HepG2 (cell line): Measurements from ENCODE around the gene CFAP92. TPM values are rescaled to one million over a fixed set of nuclear protein-coding genes. Genes with fewer than 3 reads are reported as not detected.

Experiments
- ATAC-seq: fragments of 200-7000 bp; cut with Tn5 transposase; 3 replicates; pipeline ENCODE4 v1.9.1; 2020; ENCODE audit warnings: mild to moderate bottlenecking, moderate library complexity
- BruUV-seq: library from RNA; stranded (reverse); fragments of 400-500 nt; replicated peaks from 2 replicates; lab custom pipeline; 2021; lab: Mats Ljungman, UMichigan
- CTCF ChIA-PET: fragments of 300-600 bp; formaldehyde crosslinking; extraction: SDS; loops from one replicate; lab custom pipeline; 2021; ENCODE audit warnings: low total read pairs, inconsistent platforms, low intra/inter-chr PET ratio; lab: Yijun Ruan, JAX
- POLR2A ChIA-PET: fragments of 350-600 bp; sonication (Branson Sonifier 250); formaldehyde crosslinking; loops from one replicate; lab custom pipeline; 2020; ENCODE audit warnings: antibody characterized with exemption, inconsistent platforms; lab: Yijun Ruan, JAX
- DNase-seq: peaks from one replicate; pipeline ENCODE4 v3.0.0-alpha.2; 2015; ENCODE audit warnings: low spot score
- FAIRE-seq: peaks from 3 replicates; lab custom pipeline; 2011; peaks lifted over from hg19 to GRCh38; lab: Jason Lieb, UNC
- H2AFZ ChIP-seq: one replicate; pipeline ENCODE4 v1.6.1; 2011; ENCODE audit warnings: low read length, inconsistent platforms
- H3K27ac ChIP-seq: fragments of 300-600 bp; 3 replicates; pipeline ENCODE4 v1.8.0; 2011; ENCODE audit warnings: mixed run types, mild to moderate bottlenecking, mixed read lengths, low read length, inconsistent platforms; ENCODE audit not compliant: insufficient read depth; ENCODE audit errors: extremely low read length
- H3K27me3 ChIP-seq, 2 experiments: fragments of 200-600 bp in 1 of 2; 2 replicates in 1 of 2; 3 replicates in 1 of 2; pipeline versions ENCODE4 v1.6.0 to v1.8.0; 2011; ENCODE audit warnings: low read length in 2 of 2, mild to moderate bottlenecking in 2 of 2, moderate library complexity in 2 of 2, inconsistent platforms in 1 of 2; ENCODE audit not compliant: insufficient read depth in 2 of 2, control insufficient read depth in 1 of 2
- H3K36me3 ChIP-seq, 2 experiments: fragments of 200-600 bp in 1 of 2; replicated peaks in 1 of 2; 2 replicates in 1 of 2; 3 replicates in 1 of 2; pipeline versions ENCODE4 v1.5.1 to v1.8.0; 2011; ENCODE audit warnings: low read length in 2 of 2, inconsistent platforms in 1 of 2; ENCODE audit not compliant: insufficient read depth in 2 of 2, control insufficient read depth in 1 of 2
- H3K4me1 ChIP-seq: 2 replicates; pipeline ENCODE4 v1.5.1; 2012; ENCODE audit warnings: low read length, inconsistent platforms; ENCODE audit not compliant: insufficient read depth
- H3K4me2 ChIP-seq: 2 replicates; pipeline ENCODE4 v1.6.0; 2011; ENCODE audit warnings: low read depth, low read length, inconsistent platforms
- H3K4me3 ChIP-seq, 3 experiments: fragments of 200-600 bp in 1 of 3; sonication (generic), shearing (Covaris generic) in 1 of 3; replicated peaks in 1 of 3; 2 replicates each; pipeline ENCODE4 v1.5.1; 2011 to 2016; ENCODE audit warnings: low read length in 3 of 3, inconsistent platforms in 2 of 3, low read depth in 2 of 3, mild to moderate bottlenecking in 2 of 3, control low read depth in 1 of 3, mixed read lengths in 1 of 3; ENCODE audit not compliant: insufficient read depth in 1 of 3
- H3K79me2 ChIP-seq: one replicate; pipeline ENCODE4 v1.6.1; 2011; ENCODE audit warnings: low read length, inconsistent platforms; ENCODE audit not compliant: insufficient read depth
- H3K9ac ChIP-seq: 2 replicates; pipeline ENCODE4 v1.6.0; 2011; ENCODE audit warnings: mild to moderate bottlenecking, low read depth, low read length, inconsistent platforms; ENCODE audit not compliant: insufficient read depth
- H3K9me3 ChIP-seq: 2 replicates; pipeline ENCODE4 v1.5.1; 2012; ENCODE audit warnings: mild to moderate bottlenecking, low read length
- H4K20me1 ChIP-seq: 2 replicates; pipeline ENCODE4 v1.6.0; 2011; ENCODE audit warnings: inconsistent platforms, mild to moderate bottlenecking, low read length, moderate library complexity; ENCODE audit not compliant: insufficient read depth
- FOSL2 ChIP-seq: sonication (generic); formaldehyde crosslinking; IDR thresholded peaks from 2 replicates; pipeline ENCODE4 v1.4.0; 2020; ENCODE audit warnings: missing genetic modification reagents
- NRL ChIP-seq: sonication (generic); formaldehyde crosslinking; IDR thresholded peaks from 2 replicates; pipeline ENCODE4 v1.5.0; 2020; ENCODE audit warnings: missing genetic modification reagents, mild to moderate bottlenecking, moderate library complexity, borderline replicate concordance
- WGBS: methylation state at CpG from one replicate; pipeline ENCODE4 v1.1.6; 2017; ENCODE audit warnings: low lambda C conversion rate; 5-methylcytosine and 5-hydroxymethylcytosine counted together
- in situ Hi-C: cut with HindIII; loops from 2 replicates; pipeline ENCODE4 v1.10.0; 2017; ENCODE audit warnings: low pct_unique_long_range_greater_than_20kb; ENCODE audit not compliant: extremely low pct_ligation_motif_present
- intact Hi-C: fragments of 100-400 bp; cut with micrococcal nuclease; formaldehyde crosslinking; loops from one replicate; pipeline ENCODE4 v1.10.0; 2022; ENCODE audit not compliant: unreplicated experiment
- polyA plus RNA-seq, 8 experiments: library from polyadenylated mRNA; depleted of rRNA in 3 of 8; stranded (reverse) in 7 of 8; unstranded in 1 of 8; fragments of >200 nt; fragmentation: Illumina TruSeq in 4 of 8; extraction: Trizol in 4 of 8; gene quantifications; 2 replicates each; pipeline versions ENCODE4 v1.2.1 to v1.2.3, GENCODE V29; 2011 to 2016; ENCODE audit warnings: low read depth in 4 of 8, missing spikeins in 1 of 8, mixed read lengths in 1 of 8; ENCODE audit not compliant: insufficient read depth in 1 of 8
- total RNA-seq, 5 experiments: library from RNA; depleted of rRNA; stranded (reverse); fragments of >200 nt; fragmentation: Illumina TruSeq; extraction: Trizol; gene quantifications; 2 replicates each; pipeline ENCODE4 v1.2.3, GENCODE V29; 2016; ENCODE audit warnings: low read depth in 1 of 5
- TF ChIP-seq, protein P1 (sequence below): sonication (generic); formaldehyde crosslinking; IDR thresholded peaks from 2 replicates; pipeline ENCODE4 v1.5.1; 2020; ENCODE audit warnings: mild to moderate bottlenecking, missing genetic modification reagents, moderate library complexity

CFAP92 gene
- total and polyA plus RNA-seq, 2 of the 13 experiments (the other 11 are each of a cell fraction or from before 2014, with no cell fraction given): 0.18 to 0.46 TPM

DNA sequence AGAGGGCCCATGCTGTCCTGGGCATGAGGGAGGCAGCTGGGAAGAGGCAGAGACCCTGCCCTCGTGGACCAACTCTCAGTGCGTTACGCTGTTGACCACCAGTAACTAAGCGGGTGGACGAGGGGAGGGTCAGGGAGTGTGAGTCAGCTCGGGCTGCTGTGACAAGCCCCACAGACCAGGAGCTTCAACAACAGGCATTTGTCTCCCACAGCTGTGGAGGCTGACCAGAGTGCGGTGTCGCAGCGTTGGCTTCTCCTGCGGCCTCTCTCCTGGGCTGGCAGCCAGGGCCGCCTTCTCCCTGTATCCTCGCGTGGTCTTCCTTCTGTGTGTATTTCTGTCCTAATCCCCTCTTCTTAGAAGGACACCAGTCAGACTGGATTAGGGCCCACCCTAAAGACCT, 20.3 kb upstream of the CFAP92 start:
- BruUV-seq: no TSS peak
- no peak overlapping the region for H3K27ac ChIP-seq
- CTCF ChIA-PET: no interaction called here

More for the DNA sequence above, 20.3 kb upstream of the CFAP92 start:
- Histone ChIP-seq H3K9me3 (no peaks in the 10 kb centered on the region), H3K4me1 (peaks cover 32% of the 10 kb centered on the region), H3K27me3 (peaks cover 6 to 54% of the 10 kb centered on the region in 2 experiments; a peak in 4 of 5 replicates), H4K20me1 (no peaks in the 10 kb centered on the region), H3K4me2 (no peak overlapping the region), H2AFZ (no peak overlapping the region), H3K36me3 (no peaks in the 10 kb centered on the region), H3K79me2 (no peaks in the 10 kb centered on the region), H3K4me3 (no peak overlapping the region; a peak in 1 of 6 replicates), H3K9ac (no peak overlapping the region)
- ATAC-seq (peak; percentile 56), DNase-seq (no peak), FAIRE-seq (no peak)
- intact Hi-C loops: no loop called here
- TF ChIP-seq, protein P1, sequence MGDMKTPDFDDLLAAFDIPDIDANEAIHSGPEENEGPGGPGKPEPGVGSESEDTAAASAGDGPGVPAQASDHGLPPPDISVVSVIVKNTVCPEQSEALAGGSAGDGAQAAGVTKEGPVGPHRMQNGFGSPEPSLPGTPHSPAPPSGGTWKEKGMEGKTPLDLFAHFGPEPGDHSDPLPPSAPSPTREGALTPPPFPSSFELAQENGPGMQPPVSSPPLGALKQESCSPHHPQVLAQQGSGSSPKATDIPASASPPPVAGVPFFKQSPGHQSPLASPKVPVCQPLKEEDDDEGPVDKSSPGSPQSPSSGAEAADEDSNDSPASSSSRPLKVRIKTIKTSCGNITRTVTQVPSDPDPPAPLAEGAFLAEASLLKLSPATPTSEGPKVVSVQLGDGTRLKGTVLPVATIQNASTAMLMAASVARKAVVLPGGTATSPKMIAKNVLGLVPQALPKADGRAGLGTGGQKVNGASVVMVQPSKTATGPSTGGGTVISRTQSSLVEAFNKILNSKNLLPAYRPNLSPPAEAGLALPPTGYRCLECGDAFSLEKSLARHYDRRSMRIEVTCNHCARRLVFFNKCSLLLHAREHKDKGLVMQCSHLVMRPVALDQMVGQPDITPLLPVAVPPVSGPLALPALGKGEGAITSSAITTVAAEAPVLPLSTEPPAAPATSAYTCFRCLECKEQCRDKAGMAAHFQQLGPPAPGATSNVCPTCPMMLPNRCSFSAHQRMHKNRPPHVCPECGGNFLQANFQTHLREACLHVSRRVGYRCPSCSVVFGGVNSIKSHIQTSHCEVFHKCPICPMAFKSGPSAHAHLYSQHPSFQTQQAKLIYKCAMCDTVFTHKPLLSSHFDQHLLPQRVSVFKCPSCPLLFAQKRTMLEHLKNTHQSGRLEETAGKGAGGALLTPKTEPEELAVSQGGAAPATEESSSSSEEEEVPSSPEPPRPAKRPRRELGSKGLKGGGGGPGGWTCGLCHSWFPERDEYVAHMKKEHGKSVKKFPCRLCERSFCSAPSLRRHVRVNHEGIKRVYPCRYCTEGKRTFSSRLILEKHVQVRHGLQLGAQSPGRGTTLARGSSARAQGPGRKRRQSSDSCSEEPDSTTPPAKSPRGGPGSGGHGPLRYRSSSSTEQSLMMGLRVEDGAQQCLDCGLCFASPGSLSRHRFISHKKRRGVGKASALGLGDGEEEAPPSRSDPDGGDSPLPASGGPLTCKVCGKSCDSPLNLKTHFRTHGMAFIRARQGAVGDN (CRISPR knock-in tag): peak; percentile 36; the same call in 1 of the 2 replicates
- TF ChIP-seq NRL (CRISPR knock-in tag) (no peak), FOSL2 (CRISPR knock-in tag) (0 out of 2 replicates have a peak, but pooled peaks have one; percentile 32)
- in situ Hi-C loops: no loop called here
- WGBS: 34% methylated on average over 7 of the region's 13 CpGs
- POLR2A ChIA-PET: no interaction called here
